ENCODE measurements around the gene PITX3.
"Not testable (repeated sequence)": the region's sequence is repeated elsewhere in the genome, so short reads cannot be mapped to it uniquely, and the experiment has no call there.

The PITX3 gene

GRCh38 chr10:102225646-102226541, 15.4 kb downstream of the PITX3 start, which contains the start of gene ELOVL3:
TSS of gene ELOVL3 (plus strand) at chr10:102226299. CDS start at chr10:102226549, 250 bp downstream.
- DNase-seq = peak; percentile 23

DNA sequence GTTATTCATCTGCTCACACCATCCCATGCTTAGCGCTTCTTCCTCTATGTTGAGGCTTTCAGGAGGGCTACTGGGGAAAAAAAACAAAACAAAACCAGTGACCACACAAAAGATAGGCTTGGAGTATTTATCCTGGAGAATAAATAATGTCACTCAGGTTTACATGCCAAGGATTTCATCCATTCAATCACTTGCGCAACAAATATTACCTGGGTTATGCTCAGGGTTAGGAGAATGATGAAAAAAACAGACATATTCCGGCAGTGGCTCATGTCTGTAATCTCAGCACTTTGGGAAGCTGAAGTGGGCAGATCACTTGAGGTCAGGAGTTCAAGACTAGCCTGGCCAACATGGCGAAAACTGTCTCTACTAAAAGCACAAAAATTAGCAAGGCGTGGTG, 18.5 kb downstream of the PITX3 start:
- DNase-seq = no peak

GRCh38 chr10:102220612-102221011, 20.7 kb downstream of the PITX3 start:
- no peak for DNase-seq

DNA sequence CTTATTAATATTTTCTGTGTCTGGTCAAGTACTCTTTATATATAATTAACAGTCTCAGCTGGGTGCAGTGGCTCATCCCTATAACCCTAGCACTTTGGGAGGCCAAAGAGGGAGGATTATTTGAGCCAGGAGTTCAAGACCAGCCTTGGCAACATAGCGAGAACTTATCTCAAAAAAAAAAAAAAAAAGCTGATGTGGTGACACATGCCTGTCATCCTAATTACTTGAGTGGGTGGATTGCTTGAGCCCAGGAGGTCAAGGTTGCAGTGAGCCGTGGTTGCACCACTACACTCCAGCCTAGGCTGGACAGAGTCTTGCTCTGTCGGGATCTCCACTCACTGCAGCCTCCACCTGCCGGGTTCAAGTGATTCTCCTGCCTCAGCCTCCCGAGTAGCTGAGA, 21.9 kb downstream of the PITX3 start:
- no peak for DNase-seq

DNA sequence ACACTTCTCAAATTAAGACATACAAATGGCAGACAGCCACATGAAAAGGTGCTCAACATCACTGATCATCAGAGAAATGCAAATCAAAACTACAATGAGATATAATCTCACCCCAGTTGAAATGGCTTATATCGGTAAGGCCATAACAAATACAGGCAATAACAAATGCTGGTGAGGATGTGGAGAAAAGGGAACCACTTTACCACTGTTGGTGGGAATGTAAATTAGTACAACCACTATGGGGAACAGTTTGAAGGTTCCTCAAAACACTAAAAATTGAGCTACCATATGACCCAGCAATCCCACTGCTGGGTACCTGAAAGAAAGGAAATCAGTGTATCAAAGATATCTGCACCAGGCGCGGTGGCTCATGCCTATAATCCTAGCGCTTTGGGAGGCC, 27.7 kb downstream of the PITX3 start:
- not testable (repeated sequence) for DNase-seq

DNA sequence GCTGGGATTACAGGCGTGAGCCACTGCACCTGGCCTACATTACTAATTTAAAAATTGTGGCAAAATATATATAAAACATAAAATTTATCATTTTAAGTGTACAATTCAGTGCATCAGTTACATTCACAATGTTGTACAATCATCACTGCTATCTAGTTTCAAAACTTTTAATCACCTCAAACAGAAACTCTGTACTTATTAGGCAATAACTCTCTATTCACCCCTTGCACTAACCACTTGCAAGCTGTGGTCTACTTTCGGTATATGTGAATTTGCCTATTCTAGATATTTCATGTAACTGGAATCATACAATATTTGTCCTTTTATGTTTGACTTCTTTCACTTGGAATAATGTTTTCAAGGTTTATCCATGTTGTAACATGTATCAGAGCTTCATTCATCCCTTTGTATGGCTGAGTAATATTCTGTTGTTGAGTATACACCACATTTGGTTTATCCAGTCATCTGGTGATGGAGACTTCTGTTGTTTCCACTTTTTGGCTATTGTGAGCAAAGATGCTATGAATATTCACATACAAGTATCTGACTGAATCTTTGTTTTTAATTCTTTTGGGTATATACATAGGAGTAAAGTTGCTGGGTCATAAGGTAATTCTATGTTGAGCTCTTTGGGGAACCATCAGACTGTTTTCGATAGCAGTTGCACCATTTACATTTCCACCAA, 29.6 kb downstream of the PITX3 start:
- DNase-seq = no peak

- DNase-seq = peak; percentile 21
These were observed 32.8 kb downstream of the PITX3 start for GRCh38 chr10:102208311-102209035.

- DNase-seq = no peak
These were observed 38.9 kb downstream of the PITX3 start for GRCh38 chr10:102202386-102202785.

DNA sequence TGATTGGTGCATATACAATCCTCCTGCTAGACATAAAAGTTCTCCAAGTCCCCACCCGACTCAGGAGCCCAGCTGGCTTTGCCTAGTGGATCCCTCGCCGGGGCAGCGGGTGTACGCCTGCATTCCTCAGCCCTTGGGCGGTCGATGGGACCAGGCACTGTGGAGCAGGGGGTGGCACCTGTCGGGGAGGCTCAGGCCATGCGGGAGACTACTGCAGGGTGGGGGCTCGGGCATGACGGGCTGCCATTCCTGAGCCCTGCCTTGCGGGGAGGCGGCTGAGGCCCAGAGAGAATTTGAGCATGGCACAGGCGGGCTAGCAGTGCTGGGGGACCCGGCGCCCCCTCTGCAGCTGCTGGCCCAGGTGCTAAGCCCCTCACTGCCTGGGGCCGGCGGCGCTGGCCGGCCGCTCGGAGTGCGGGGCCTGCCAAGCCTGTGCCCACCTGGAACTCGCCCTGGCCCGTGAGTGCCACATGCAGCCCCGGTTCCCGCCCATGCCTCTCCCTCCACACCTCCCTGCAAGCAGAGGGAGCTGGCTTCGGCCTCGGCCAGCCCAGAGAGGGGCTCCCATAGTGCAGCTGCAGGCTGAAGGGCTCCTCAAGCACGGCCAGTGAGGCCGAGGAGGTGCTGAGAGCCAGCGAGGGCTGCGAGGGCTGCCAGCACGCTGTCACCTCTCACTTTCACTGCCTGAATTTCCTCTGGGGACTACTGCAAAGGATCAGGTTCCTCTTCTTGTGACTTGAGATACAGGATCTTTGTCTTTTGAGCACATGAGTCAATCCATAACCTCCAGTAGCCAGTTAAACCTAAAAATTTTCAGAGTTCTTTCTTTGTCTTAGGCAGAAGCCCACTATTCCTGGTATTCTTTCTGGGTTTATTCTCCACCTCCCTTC, 40.3 kb downstream of the PITX3 start:
- DNase-seq = no peak

DNA sequence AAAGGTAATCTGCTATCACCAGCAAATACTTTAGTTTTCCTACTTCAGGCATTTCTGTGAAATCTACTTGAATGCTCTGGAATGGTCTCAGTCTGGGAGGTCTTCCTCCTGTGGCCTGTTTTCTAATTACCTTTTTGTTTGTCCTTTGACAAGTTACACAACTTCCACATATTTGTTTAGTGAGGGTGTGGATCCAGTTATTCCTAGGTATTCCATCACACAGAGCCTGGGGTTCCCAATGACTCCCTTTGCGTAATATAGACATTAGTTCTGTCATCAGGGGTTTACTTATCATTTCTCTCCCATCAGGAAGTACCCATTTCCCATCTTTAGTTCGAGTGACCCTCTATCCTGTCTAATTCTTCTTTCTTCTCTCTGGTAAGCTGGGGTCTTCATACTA, 43.3 kb downstream of the PITX3 start:
- no peak for DNase-seq

DNA sequence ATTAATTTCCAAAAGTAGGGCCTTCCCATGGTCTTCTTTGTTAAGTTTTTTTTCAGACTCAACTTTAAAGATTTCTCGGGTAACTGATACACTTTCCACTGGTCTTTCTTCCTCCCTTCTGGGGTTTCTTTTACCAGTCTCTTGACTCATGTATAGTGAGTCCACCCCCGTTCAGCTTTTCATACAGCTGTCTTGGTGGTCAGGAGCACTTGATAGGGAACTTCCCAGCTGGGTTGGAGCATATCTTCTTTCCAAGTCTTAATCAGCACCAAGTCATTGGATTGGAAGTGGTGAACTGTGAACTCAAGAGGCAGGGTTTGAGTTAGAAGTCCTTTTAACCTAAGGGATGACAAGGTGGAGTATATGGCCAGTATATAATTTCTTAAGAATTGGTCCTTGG, 44.4 kb downstream of the PITX3 start:
- no peak for DNase-seq

DNA sequence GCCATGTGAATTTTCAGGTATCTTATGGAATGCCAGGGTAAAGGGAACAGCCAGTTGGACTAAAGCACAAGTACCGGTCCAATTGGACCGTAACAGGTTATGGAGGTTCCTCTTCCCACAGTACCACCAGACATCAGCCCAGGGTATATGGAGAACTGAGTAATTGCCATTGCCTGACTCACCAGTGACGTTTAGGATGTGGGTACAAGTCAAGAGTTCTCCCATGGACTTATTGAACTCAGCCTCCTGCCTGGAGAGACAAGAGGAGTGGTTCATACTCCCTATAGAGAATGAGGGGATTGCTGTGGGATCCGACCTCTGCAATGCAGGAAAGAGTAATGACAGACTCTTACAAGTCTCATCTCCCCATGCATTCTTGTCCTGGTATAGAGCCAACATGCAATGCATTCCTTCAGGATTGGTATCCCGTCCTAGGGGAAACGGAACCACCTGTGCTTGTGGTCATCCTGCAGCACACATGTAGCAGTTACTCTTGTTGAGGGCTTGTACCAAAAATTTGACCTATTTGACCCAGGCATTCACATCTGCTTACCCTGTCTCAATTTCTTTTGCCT, 45.9 kb downstream of the PITX3 start:
- DNase-seq = peak; percentile 6

GRCh38 chr10:102191956-102192355, 49.4 kb downstream of the PITX3 start:
- no peak for DNase-seq

- DNase-seq = not testable (repeated sequence)
These were observed 52.1 kb downstream of the PITX3 start for GRCh38 chr10:102188941-102189898.

DNA sequence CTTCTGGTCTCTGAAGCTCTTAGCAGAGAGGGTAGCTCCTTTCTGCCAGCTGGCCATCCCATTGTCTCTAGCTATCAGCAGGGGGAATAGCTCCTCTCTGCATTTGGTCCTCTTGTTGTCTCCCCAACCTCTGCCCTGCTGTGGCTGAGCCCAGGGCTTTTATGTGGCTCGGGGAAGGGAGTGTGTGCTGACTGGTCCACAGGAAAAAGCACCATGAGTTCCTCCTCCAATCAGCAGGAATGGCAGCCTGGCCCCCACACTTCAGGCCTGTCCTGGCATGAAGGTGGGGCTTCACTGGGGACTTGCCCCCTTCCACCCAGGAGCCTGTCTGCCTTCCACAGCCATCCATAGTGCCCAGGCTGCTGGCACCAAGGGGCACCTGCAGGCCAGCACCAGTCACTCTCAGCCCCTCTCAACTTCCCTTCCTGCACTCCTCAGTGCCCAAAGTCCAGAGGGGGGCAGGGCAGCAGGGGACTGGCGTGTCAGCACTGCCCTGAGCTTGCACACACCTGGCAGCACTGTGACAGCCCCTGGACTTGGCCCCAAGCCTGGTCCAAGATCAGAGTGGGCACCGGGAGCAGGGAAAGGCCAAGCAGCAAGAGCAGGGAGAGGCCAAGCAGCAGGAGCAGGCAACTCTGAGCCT, 52.9 kb downstream of the PITX3 start:
- no peak for DNase-seq

DNA sequence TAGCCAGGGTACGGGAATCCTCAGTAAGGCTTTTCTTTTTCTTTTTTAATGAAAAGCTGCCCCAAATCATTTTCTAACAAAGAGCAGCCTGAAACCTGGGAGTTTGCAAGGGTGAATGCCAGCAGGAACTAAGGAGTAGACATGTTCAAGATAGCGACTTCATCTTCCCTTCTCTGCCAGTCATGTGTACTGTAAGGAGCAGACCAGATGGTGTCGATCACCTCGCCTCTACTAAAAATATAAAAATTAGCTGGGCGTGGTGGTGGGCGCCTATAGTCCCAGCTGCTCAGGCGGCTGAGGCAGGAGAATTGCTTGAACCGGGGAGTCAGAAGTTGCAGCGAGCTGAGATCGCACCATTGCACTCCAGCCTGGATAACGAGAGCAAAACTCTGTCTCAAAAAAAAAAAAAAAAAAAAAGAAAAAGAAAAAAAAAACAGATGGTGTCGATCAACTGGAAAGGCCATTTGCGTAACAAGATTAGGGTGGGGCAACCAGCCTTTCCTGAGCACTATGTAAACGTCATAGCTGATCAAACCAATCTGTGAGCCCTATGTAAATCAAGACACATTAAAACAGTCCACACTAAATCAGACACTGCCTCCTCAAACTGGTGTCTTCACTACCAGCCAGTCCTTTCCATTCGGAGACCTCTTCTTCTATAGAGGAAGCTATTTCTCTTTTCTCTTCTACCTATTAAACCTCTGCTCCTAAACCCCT, 55.3 kb downstream of the PITX3 start:
- no peak for DNase-seq

DNA sequence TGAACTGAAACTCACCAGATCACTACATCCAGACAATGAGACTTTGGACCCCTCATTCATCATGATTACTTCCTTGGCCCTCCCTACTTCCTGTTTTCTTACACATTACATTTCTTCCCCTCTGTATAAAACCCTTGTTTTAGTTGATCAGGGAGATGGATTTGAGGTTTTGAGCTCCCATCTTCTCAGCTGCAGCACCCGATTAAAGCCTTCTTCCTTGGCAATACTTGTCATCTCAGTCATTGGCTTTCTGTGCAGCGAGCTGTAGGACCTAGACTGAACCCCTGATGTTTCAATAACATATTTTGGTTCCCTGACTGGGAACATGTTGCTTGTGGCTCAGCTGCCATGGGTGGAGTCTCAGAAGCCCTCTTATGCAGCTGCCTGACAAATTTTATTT, 56.0 kb downstream of the PITX3 start:
- no peak for DNase-seq

DNA sequence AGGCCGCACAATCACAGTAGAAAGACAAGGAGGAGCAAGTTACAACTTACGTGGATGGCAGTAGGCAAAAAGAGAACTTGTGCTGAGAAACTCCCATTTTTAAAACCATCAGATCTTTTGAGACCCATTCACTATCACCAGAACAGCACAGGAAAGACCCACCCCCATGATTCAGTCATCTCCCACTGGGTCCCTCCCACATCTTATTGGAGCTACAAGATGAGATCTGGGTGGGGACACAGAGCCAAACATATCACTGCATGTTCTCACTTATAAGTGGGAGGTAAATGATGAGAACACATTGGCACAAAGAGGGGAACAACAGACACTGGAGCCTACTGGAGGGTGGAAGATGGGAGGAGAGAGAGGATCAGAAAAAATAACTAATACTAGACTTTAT, 56.7 kb downstream of the PITX3 start:
- no peak for DNase-seq
